T-helper 1 cell treated with Interleukin-12 subunit alpha and Interleukin-12 subunit beta and Interleukin-4 antibody, amounts not matched to agents 30 μg/mL and 1 μg/mL, for 36 hours (primary cell): ENCODE measurements around the gene FABP6.
"Not testable (repeated sequence)": the region's sequence is repeated elsewhere in the genome, so short reads cannot be mapped to it uniquely, and the experiment has no call there.

Experiments
- H3K27ac Mint-ChIP-seq: one replicate; pipeline ENCODE4 v1.8.0; 2021; ENCODE audit warnings: mild to moderate bottlenecking, mixed read lengths
- H3K27me3 Mint-ChIP-seq: one replicate; pipeline ENCODE4 v1.8.0; 2021; ENCODE audit warnings: low read depth, mixed read lengths
- H3K36me3 Mint-ChIP-seq: one replicate; pipeline ENCODE4 v1.8.0; 2021; ENCODE audit warnings: low read depth, mixed read lengths
- H3K4me1 Mint-ChIP-seq: one replicate; pipeline ENCODE4 v1.8.0; 2021; ENCODE audit warnings: low read depth, mixed read lengths
- H3K4me3 Mint-ChIP-seq: one replicate; pipeline ENCODE4 v1.8.0; 2021; ENCODE audit warnings: mild to moderate bottlenecking, moderate library complexity, mixed read lengths
- H3K9me3 Mint-ChIP-seq: one replicate; pipeline ENCODE4 v1.8.0; 2021; ENCODE audit warnings: mixed read lengths

The FABP6 gene

GRCh38 chr5:160240350-160240749 is 11.0 kb downstream of the FABP6 start:
- Mint-ChIP-seq H3K27me3 (no peaks in the 10 kb centered on the region), H3K36me3 (no peaks in the 10 kb centered on the region), H3K4me3 (no peak overlapping the region), H3K27ac (no peak overlapping the region), H3K4me1 (no peaks in the 10 kb centered on the region), H3K9me3 (no peaks in the 10 kb centered on the region)

GRCh38 chr5:160242145-160242544 is 12.8 kb downstream of the FABP6 start:
- Mint-ChIP-seq H3K4me1 (no peaks in the 10 kb centered on the region), H3K27me3 (no peaks in the 10 kb centered on the region), H3K36me3 (no peaks in the 10 kb centered on the region), H3K4me3 (no peak overlapping the region), H3K27ac (no peak overlapping the region), H3K9me3 (no peaks in the 10 kb centered on the region)

GRCh38 chr5:160245506-160246086 is 16.3 kb downstream of the FABP6 start:
- H3K36me3 Mint-ChIP-seq = no peaks in the 10 kb centered on the region
- H3K27ac Mint-ChIP-seq = no peak overlapping the region

GRCh38 chr5:160249570-160249969 is 20.3 kb downstream of the FABP6 start:
- H3K9me3 Mint-ChIP-seq, H3K4me3 Mint-ChIP-seq, H3K27me3 Mint-ChIP-seq, H3K4me1 Mint-ChIP-seq, H3K27ac Mint-ChIP-seq, H3K36me3 Mint-ChIP-seq: not testable (repeated sequence)

More at GRCh38 chr5:160245506-160246086, 16.3 kb downstream of the FABP6 start:
- H3K27me3 Mint-ChIP-seq = no peaks in the 10 kb centered on the region
- H3K4me1 Mint-ChIP-seq = no peaks in the 10 kb centered on the region
- H3K4me3 Mint-ChIP-seq = no peak overlapping the region
- H3K9me3 Mint-ChIP-seq = no peaks in the 10 kb centered on the region

GRCh38 chr5:160250226-160250625 is 20.9 kb downstream of the FABP6 start:
- no peaks in the 10 kb centered on the region for H3K9me3 Mint-ChIP-seq
- no peaks in the 10 kb centered on the region for H3K36me3 Mint-ChIP-seq

GRCh38 chr5:160250826-160251225 is 21.5 kb downstream of the FABP6 start:
- no peaks in the 10 kb centered on the region for H3K9me3 Mint-ChIP-seq
- no peaks in the 10 kb centered on the region for H3K36me3 Mint-ChIP-seq
- H3K4me1 Mint-ChIP-seq = no peaks in the 10 kb centered on the region
- H3K27ac Mint-ChIP-seq = no peak overlapping the region
- H3K27me3 Mint-ChIP-seq = no peaks in the 10 kb centered on the region
- H3K4me3 Mint-ChIP-seq = no peak overlapping the region

More at GRCh38 chr5:160250226-160250625, 20.9 kb downstream of the FABP6 start:
- Mint-ChIP-seq H3K27ac (no peak overlapping the region), H3K4me3 (no peak overlapping the region), H3K27me3 (no peaks in the 10 kb centered on the region), H3K4me1 (no peaks in the 10 kb centered on the region)

GRCh38 chr5:160251406-160252155 is 22.3 kb downstream of the FABP6 start:
- Mint-ChIP-seq H3K9me3 (no peaks in the 10 kb centered on the region), H3K27ac (no peak overlapping the region), H3K4me1 (no peaks in the 10 kb centered on the region), H3K36me3 (no peaks in the 10 kb centered on the region), H3K27me3 (no peaks in the 10 kb centered on the region), H3K4me3 (no peak overlapping the region)

GRCh38 chr5:160252916-160253315 is 23.6 kb downstream of the FABP6 start:
- H3K4me1 Mint-ChIP-seq = no peaks in the 10 kb centered on the region
- no peak overlapping the region for H3K27ac Mint-ChIP-seq
- no peak overlapping the region for H3K4me3 Mint-ChIP-seq
- H3K27me3 Mint-ChIP-seq = no peaks in the 10 kb centered on the region
- no peaks in the 10 kb centered on the region for H3K9me3 Mint-ChIP-seq
- H3K36me3 Mint-ChIP-seq = no peaks in the 10 kb centered on the region

GRCh38 chr5:160253441-160253840 is 24.1 kb downstream of the FABP6 start:
- Mint-ChIP-seq H3K4me3 (no peak overlapping the region), H3K27me3 (no peaks in the 10 kb centered on the region), H3K4me1 (no peaks in the 10 kb centered on the region), H3K36me3 (no peaks in the 10 kb centered on the region), H3K9me3 (no peaks in the 10 kb centered on the region), H3K27ac (no peak overlapping the region)

- no peaks in the 10 kb centered on the region for H3K4me1 Mint-ChIP-seq
- H3K27me3 Mint-ChIP-seq = no peaks in the 10 kb centered on the region
- no peak overlapping the region for H3K27ac Mint-ChIP-seq
- H3K36me3 Mint-ChIP-seq = no peaks in the 10 kb centered on the region
- H3K4me3 Mint-ChIP-seq = no peak overlapping the region
- no peaks in the 10 kb centered on the region for H3K9me3 Mint-ChIP-seq
These were observed 25.4 kb downstream of the FABP6 start for GRCh38 chr5:160254706-160255105.

GRCh38 chr5:160259341-160259740 is 30.0 kb downstream of the FABP6 start:
- H3K4me3 Mint-ChIP-seq = no peak overlapping the region
- no peaks in the 10 kb centered on the region for H3K4me1 Mint-ChIP-seq
- peaks cover 5% of the 10 kb centered on the region for H3K27me3 Mint-ChIP-seq
- H3K27ac Mint-ChIP-seq = no peak overlapping the region
- H3K9me3 Mint-ChIP-seq = no peaks in the 10 kb centered on the region
- no peaks in the 10 kb centered on the region for H3K36me3 Mint-ChIP-seq

- no peaks in the 10 kb centered on the region for H3K36me3 Mint-ChIP-seq
- H3K9me3 Mint-ChIP-seq = no peaks in the 10 kb centered on the region
- no peak overlapping the region for H3K27ac Mint-ChIP-seq
- no peak overlapping the region for H3K4me3 Mint-ChIP-seq
- H3K4me1 Mint-ChIP-seq = no peaks in the 10 kb centered on the region
- H3K27me3 Mint-ChIP-seq = peaks cover 5% of the 10 kb centered on the region
These were observed 30.9 kb downstream of the FABP6 start for GRCh38 chr5:160260006-160260775.

- Mint-ChIP-seq H3K27me3 (peaks cover 5% of the 10 kb centered on the region), H3K4me3 (no peak overlapping the region), H3K9me3 (no peaks in the 10 kb centered on the region)
These were observed 31.8 kb downstream of the FABP6 start for GRCh38 chr5:160260881-160261815.

More at GRCh38 chr5:160260881-160261815, 31.8 kb downstream of the FABP6 start:
- Mint-ChIP-seq H3K36me3 (no peaks in the 10 kb centered on the region), H3K27ac (no peak overlapping the region), H3K4me1 (no peaks in the 10 kb centered on the region)
